NT2/D1 (cell line): ENCODE measurements around the gene DCAF11.

Source experiments
- DNase-seq: peaks from one replicate; pipeline ENCODE4 v3.0.0-alpha.2; 2011; ENCODE audit warnings: low read depth, low spot score
- H3K27me3 ChIP-seq: 2 replicates; pipeline ENCODE4 v1.6.0; 2011; ENCODE audit warnings: mild to moderate bottlenecking; ENCODE audit not compliant: insufficient read length, insufficient read depth
- H3K36me3 ChIP-seq: 2 replicates; pipeline ENCODE4 v1.6.1; 2011; ENCODE audit warnings: mild to moderate bottlenecking, low read length, mixed read lengths; ENCODE audit not compliant: insufficient read depth, insufficient read length
- H3K4me1 ChIP-seq: 2 replicates; pipeline ENCODE4 v1.5.1; 2011; ENCODE audit not compliant: insufficient read depth, insufficient read length
- H3K4me3 ChIP-seq: 2 replicates; pipeline ENCODE4 v1.5.1; 2011; ENCODE audit warnings: low read depth; ENCODE audit not compliant: insufficient read length
- H3K9ac ChIP-seq: 2 replicates; pipeline ENCODE4 v1.6.0; 2011; ENCODE audit warnings: low read depth; ENCODE audit not compliant: insufficient read length
- H3K9me3 ChIP-seq: 2 replicates; pipeline ENCODE4 v1.5.1; 2011; ENCODE audit warnings: mild to moderate bottlenecking, low read length; ENCODE audit not compliant: insufficient read depth
- SUZ12 ChIP-seq: IDR thresholded peaks from 2 replicates; pipeline ENCODE4 v1.6.1; 2011; ENCODE audit not compliant: insufficient read length, insufficient read depth; ENCODE audit errors: extremely low read depth
- YY1 ChIP-seq: IDR thresholded peaks from 2 replicates; pipeline ENCODE4 v1.6.1; 2011; ENCODE audit not compliant: insufficient read length, insufficient read depth
- ZNF274 ChIP-seq: IDR thresholded peaks from 2 replicates; pipeline ENCODE4 v1.6.1; 2011; ENCODE audit warnings: mild to moderate bottlenecking, low read depth, low read length

The DCAF11 gene

DNA sequence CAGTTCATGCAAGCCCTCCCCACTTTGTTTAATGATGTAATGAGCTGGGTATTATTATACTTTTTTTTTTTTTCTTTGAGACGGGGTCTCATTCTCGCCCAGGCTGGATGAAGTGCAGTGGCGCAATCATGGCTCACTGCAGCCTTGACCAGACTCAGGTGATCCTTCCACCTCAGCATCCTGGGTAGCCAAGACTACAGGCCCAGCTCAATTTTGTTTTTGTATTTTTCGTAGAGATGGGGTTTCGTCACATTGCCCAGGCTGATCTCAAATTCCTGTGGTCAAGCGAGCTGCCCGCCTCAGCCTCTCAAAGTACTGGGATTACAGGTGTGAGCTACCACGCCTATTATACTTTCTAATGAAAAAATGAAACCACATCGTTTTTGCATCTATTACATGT lies 4.5 kb upstream of the DCAF11 start:
- Histone ChIP-seq H3K4me3 (no peak overlapping the region), H3K4me1 (no peaks in the 10 kb centered on the region), H3K36me3 (no peaks in the 10 kb centered on the region), H3K27me3 (no peaks in the 10 kb centered on the region), H3K9ac (no peak overlapping the region), H3K9me3 (no peaks in the 10 kb centered on the region)
- TF ChIP-seq SUZ12 (no peak), YY1 (no peak), ZNF274 (no peak)
- DNase-seq, result no peak

DNA sequence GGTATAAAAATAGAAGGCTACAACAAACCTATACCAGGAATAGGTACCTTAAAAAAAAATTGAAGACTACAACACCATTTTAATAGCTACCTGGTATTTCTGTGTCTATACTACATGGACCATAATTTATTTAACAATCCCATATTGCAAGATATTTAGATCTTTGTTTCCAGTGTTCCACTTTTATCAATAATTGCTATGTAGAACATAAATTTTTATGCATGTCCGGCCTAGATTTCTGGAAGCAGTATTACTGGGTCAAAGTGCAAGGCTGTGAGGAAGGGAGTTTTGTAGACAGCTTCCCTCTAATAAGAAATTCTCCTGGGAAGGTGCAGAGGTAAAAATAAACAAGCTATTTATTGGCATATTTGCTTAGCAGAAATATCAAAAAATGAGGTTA lies 4.1 kb upstream of the DCAF11 start:
- H3K27me3 ChIP-seq, result no peaks in the 10 kb centered on the region
- no peak overlapping the region for H3K9ac ChIP-seq
- no peak for DNase-seq
- no peaks in the 10 kb centered on the region for H3K4me1 ChIP-seq
- no peak overlapping the region for H3K4me3 ChIP-seq
- H3K36me3 ChIP-seq, result no peaks in the 10 kb centered on the region
- no peak for TF ChIP-seq YY1
- no peak for TF ChIP-seq SUZ12
- no peak for TF ChIP-seq ZNF274
- H3K9me3 ChIP-seq, result no peaks in the 10 kb centered on the region

GRCh38 chr14:24113379-24113800 lies 1.2 kb upstream of the DCAF11 start:
- H3K27me3 ChIP-seq, result no peaks in the 10 kb centered on the region
- no peak for TF ChIP-seq ZNF274
- TF ChIP-seq SUZ12, result no peak
- no peak for TF ChIP-seq YY1
- peak overlapping the region; percentile 89 for H3K4me3 ChIP-seq
- H3K4me1 ChIP-seq, result peaks cover 3% of the 10 kb centered on the region
- H3K9me3 ChIP-seq, result no peaks in the 10 kb centered on the region
- H3K36me3 ChIP-seq, result peaks cover 18% of the 10 kb centered on the region
- DNase-seq, result no peak
- H3K9ac ChIP-seq, result peak overlapping the region; percentile 85

DNA sequence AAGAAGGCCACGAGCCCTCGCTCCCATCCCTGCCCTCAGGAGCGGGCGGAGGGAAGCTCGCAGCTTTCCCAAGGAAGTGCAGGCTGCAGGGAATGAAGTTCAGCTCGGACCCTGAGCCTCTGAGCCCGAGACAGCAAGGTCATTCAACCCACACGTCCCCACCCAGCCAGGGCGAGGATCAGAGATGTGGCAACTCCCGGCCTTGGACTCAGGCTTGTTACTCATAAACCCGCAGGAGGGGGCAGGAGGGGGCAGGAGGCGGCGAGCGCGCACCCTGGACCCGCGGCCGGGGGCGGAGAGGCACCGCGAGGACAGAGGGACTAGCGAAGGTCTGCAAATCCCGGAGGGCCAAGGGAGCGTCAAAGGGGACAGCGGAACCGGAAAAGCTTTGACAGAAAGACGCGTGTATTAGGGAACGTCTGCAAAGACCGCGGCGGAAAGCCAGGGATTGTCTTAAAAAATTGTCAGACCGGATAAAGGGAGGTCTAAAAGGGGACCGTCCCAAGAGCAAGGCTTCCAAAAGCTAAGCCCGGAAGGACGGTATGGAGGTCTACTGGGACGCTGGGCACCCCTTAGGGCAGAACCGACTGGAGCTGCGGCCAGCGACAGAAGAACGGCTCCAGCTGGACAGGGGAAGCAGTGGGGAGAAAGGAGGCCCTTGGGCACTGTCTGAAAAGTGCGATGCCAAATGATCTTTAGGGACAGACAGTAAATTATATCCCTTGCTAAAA lies 611 bp upstream of the DCAF11 start:
- Histone ChIP-seq H3K4me1 (peaks cover 3% of the 10 kb centered on the region), H3K9me3 (no peaks in the 10 kb centered on the region), H3K27me3 (no peaks in the 10 kb centered on the region), H3K36me3 (peaks cover 24% of the 10 kb centered on the region), H3K4me3 (peak overlapping the region; percentile 89), H3K9ac (peak overlapping the region; percentile 85)
- peak; percentile 62 for DNase-seq
- TF ChIP-seq YY1, result no peak
- TF ChIP-seq ZNF274, result no peak
- no peak for TF ChIP-seq SUZ12

GRCh38 chr14:24115422-24116127 lies 998 bp downstream of the DCAF11 start:
- Histone ChIP-seq H3K36me3 (peaks cover 35% of the 10 kb centered on the region), H3K9ac (peak overlapping the region; percentile 65), H3K9me3 (no peaks in the 10 kb centered on the region), H3K27me3 (no peaks in the 10 kb centered on the region), H3K4me3 (peak overlapping the region; percentile 55), H3K4me1 (peaks cover 3% of the 10 kb centered on the region)
- TF ChIP-seq SUZ12, result no peak
- TF ChIP-seq YY1, result no peak
- TF ChIP-seq ZNF274, result no peak
- no peak for DNase-seq

DNA sequence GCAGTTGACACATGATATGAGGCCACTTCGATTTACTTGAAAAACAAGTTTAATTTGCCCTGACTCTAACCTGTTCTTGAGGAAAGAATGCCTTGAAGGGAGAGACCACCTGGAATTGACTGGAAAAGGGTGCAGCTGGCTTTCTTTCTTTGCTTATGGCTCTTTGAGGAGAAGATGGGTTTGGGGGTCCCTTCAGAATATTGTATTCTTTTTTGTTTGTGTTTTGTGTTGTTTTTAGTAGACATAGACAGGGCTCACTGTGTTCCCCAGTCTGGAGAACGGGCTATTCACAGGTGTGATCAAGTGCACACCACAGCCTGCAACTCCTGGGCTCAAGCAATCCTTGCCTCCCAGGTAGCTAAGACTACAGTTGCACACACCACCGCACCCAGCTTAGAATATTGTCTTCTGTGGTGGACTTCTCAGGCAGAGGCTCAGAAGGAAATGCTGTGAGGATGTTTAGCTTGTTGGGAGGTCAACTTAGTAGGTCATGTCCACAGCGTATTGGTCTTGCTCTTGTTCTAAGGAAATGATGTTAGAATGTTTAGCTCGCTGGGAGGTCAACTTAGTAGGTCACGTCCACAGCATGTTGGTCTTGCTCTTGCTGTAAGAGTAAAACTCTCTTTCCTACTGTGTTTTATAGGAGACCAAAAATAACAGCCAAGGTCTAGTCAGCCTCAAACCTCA lies 1.7 kb downstream of the DCAF11 start:
- DNase-seq, result no peak
- no peaks in the 10 kb centered on the region for H3K9me3 ChIP-seq
- H3K36me3 ChIP-seq, result peaks cover 42% of the 10 kb centered on the region
- no peaks in the 10 kb centered on the region for H3K27me3 ChIP-seq
- peaks cover 3% of the 10 kb centered on the region for H3K4me1 ChIP-seq
- no peak for TF ChIP-seq YY1
- TF ChIP-seq SUZ12, result no peak
- TF ChIP-seq ZNF274, result no peak
- peak overlapping the region; percentile 55 for H3K4me3 ChIP-seq
- no peak overlapping the region for H3K9ac ChIP-seq

DNA sequence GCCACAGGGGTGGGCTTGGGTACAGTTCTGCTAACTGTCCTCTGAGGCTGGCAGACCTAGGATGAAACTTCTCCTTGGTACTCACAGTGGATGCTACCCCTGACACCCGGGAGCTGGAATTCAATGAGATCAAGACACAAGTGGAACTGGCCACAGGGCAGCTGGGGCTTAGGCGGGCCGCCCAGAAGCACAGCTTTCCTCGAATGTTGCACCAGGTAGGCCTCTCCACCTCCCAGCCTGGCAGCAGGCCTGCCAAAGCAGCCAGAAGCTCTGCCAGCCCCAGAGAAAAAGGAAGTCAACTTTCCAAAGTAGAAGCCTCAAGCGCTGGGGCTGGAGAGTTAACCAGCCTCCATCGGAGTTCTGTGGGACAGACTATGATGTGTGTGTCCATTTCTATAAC lies 2.6 kb downstream of the DCAF11 start:
- H3K27me3 ChIP-seq, result no peaks in the 10 kb centered on the region
- no peak for DNase-seq
- H3K4me1 ChIP-seq, result peaks cover 3% of the 10 kb centered on the region
- H3K4me3 ChIP-seq, result no peak overlapping the region
- H3K36me3 ChIP-seq, result peaks cover 44% of the 10 kb centered on the region
- H3K9me3 ChIP-seq, result no peaks in the 10 kb centered on the region
- no peak for TF ChIP-seq SUZ12
- no peak for TF ChIP-seq ZNF274
- no peak for TF ChIP-seq YY1
- H3K9ac ChIP-seq, result no peak overlapping the region
